MV-4-11 (cell line): ENCODE results near the gene SYTL5.
A peak's percentile ranks its signal among the peaks of the same experiment; 100 is the strongest.

Source experiments
- DNase-seq: peaks from one replicate; lab custom pipeline; 2025; lab: John Stamatoyannopoulos, UW

Gene SYTL5

GRCh38 chrX:38138900-38139299, 132.5 kb downstream of the SYTL5 start:
- DNase-seq = no peak

- DNase-seq = no peak
Measured at GRCh38 chrX:38142610-38143009, 136.3 kb downstream of the SYTL5 start.

- DNase-seq = no peak
Measured at GRCh38 chrX:38149016-38149415, 142.7 kb downstream of the SYTL5 start.

GRCh38 chrX:38150993-38151392, 144.6 kb downstream of the SYTL5 start:
- no peak for DNase-seq

GRCh38 chrX:38151441-38151840, 145.1 kb downstream of the SYTL5 start:
- DNase-seq = no peak

GRCh38 chrX:38154340-38154739, 148.0 kb downstream of the SYTL5 start:
- DNase-seq = no peak

- DNase-seq = no peak
Measured at GRCh38 chrX:38154818-38155217, 148.5 kb downstream of the SYTL5 start.

GRCh38 chrX:38156838-38157237, 150.5 kb downstream of the SYTL5 start:
- DNase-seq = no peak

- DNase-seq = no peak
Measured at GRCh38 chrX:38163193-38163592, 156.8 kb downstream of the SYTL5 start.

- peak; percentile 13 for DNase-seq
Measured at GRCh38 chrX:38165023-38165422, 158.7 kb downstream of the SYTL5 start.

- peak; percentile 2 for DNase-seq
Measured at GRCh38 chrX:38166478-38167083, 160.2 kb downstream of the SYTL5 start.

- DNase-seq = no peak
Measured at GRCh38 chrX:38170556-38170955, 164.2 kb downstream of the SYTL5 start.

- no peak for DNase-seq
Measured at GRCh38 chrX:38172596-38172995, 166.2 kb downstream of the SYTL5 start.

GRCh38 chrX:38175139-38175538, 168.8 kb downstream of the SYTL5 start:
- peak; percentile 1 for DNase-seq

GRCh38 chrX:38178396-38178795, 172.0 kb downstream of the SYTL5 start:
- DNase-seq = no peak
